NCI-H146 (cell line): ENCODE measurements around the gene IFT80.
A peak's percentile ranks its signal among the peaks of the same experiment; 100 is the strongest.
"Not testable (repeated sequence)": the region's sequence is repeated elsewhere in the genome, so short reads cannot be mapped to it uniquely, and the experiment has no call there.

ENCODE experiments used
- DNase-seq: peaks from one replicate; lab custom pipeline; 2025; lab: John Stamatoyannopoulos, UW

IFT80 gene

DNA sequence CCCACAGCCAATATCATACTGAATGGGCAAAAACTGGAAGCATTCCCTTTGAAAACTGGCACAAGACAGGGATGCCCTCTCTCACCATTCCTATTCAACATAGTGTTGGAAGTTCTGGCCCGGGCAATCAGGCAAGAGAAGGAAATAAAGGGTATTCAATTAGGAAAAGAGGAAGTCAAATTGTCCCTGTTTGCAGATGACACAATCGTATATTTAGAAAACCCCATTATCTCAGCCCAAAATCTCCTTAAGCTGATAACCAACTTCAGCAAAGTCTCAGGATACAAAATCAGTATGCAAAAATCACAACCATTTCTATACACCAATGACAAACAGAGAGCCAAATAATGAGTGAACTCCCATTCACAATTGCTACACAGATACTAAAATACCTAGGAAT is 36.1 kb downstream of the IFT80 start:
- DNase-seq, result not testable (repeated sequence)

DNA sequence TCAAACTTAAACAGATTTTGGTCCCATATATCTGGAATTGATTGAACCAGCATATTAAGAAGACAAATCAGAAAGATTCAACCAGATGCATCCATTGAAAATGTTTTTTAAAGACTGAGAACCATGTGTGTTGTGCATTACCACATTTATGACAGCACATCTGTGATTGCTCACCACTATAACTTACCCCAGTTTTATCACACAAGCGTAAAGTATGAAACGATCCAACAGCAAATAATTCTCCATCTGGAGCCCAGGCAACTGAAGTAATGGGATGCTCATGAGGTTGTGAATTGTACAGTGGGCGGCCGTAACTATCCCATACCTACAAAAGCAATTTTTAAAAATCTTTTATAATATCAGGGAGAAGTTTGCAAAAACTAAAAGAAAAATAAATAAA is 43.2 kb downstream of the IFT80 start:
- no peak for DNase-seq

GRCh38 chr3:160346511-160346910 is 52.5 kb downstream of the IFT80 start:
- no peak for DNase-seq

DNA sequence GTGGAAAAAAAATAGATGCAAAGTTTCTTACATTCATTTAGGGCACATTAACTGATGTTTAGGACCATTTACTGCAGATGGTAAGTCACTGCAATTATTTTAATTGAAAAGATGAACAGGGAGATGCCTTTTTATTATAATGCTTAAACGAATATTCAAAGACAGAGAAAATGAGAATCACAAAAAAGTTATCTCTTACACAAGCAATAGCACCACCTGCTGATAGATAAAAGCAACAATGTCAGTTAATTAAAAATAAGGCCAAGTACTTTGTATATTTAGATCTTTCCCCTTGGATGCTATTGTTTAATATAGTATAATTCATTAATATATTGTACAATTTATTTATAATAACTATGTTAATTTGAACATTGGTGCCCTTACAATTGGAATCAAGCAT is 55.9 kb downstream of the IFT80 start:
- DNase-seq, result peak; percentile 42

DNA sequence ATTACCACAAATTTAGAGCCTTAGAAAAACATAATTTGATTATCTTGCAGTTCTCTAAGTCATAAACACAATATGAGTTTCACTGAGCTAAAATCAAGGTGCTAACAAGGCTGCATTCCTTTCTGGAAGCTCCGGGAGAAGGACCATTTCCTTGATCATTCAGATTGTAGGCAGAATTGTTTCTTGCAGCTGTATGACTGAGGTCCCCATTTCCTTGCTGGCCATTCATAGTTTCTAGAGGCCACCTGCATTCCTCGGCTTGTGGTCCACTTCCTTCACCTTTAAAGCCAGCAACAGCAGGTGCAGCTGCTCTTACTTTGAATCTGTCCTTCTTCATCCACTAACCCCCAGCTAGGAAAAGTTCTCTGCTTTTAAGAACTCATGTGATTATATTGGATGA is 58.7 kb downstream of the IFT80 start:
- no peak for DNase-seq

- peak; percentile 5 for DNase-seq
Measured at GRCh38 chr3:160331127-160331937, 67.7 kb downstream of the IFT80 start.

DNA sequence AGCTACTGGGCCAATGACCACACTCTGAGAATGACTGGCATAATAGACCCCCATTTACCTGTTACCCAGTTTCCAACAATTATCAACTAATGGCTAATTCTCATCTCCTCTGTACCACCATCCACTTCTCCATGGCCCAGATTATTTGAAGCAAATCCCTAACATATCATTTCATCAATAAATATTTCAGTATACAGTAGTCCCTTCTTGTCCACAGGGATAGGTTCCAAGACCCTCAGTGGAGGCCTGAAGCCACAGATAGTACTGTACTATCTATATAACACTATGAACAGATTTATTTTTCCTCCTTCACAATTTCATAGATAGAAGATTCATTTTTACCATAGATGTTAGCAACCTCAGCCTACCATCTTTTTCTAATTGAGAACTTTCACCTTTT is 68.3 kb downstream of the IFT80 start:
- DNase-seq, result no peak

GRCh38 chr3:160330109-160330508 is 68.9 kb downstream of the IFT80 start:
- DNase-seq, result no peak

DNA sequence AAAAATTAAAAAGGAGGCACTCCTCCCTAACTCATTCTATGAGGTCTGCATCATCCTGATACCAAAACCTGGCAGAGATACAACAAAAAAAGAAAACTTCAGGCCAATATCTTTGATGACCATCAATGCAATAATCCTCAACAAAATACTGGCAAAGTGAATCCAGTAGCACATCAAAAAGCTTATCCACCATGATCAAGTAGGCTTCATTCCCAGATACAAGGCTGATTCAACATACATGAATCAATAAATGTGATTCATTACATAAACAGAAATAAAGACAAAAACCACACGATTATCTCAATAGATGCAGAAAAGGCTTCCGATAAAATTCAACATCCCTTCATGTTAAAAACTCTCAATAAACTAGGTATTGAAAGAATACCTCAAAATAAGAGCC is 72.7 kb downstream of the IFT80 start:
- not testable (repeated sequence) for DNase-seq

DNA sequence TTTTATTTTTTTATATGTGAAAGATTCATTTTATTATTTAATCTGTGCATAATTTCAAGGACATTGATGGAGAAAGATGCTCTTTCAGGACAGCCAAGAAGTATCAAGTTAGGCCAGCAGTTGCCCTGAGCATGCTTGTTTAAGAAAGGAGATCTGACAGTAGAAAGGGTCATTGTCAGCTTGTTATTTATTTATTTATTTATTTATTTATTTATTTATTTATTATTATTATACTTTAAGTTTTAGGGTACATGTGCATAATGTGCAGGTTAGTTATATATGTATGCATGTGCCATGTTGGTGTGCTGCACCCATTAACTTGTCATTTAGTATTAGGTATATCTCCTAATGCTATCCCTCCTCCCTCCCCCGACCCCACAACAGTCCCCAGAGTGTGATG is 77.2 kb downstream of the IFT80 start:
- DNase-seq, result not testable (repeated sequence)

- no peak for DNase-seq
Measured at GRCh38 chr3:160319322-160319721, 79.7 kb downstream of the IFT80 start.

DNA sequence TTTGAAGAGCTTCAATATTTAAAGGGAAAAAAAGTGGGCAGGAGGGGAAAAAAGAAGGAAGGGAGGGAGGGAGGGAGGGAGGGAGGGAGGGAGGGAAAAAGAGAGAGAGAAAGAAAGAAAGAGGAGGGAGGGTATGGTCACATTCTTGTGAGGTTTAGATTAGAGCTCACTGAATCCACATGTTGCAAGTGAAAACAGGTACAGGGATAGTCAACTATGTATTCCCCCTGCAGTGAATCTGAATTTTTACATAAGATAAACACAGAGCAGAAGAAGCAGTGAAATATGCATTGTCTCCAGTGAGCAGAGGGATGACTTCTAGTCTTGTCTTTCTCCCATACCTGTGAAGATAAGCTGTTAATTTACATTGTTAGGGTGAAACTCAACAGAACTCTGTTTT is 84.0 kb downstream of the IFT80 start:
- DNase-seq, result no peak

DNA sequence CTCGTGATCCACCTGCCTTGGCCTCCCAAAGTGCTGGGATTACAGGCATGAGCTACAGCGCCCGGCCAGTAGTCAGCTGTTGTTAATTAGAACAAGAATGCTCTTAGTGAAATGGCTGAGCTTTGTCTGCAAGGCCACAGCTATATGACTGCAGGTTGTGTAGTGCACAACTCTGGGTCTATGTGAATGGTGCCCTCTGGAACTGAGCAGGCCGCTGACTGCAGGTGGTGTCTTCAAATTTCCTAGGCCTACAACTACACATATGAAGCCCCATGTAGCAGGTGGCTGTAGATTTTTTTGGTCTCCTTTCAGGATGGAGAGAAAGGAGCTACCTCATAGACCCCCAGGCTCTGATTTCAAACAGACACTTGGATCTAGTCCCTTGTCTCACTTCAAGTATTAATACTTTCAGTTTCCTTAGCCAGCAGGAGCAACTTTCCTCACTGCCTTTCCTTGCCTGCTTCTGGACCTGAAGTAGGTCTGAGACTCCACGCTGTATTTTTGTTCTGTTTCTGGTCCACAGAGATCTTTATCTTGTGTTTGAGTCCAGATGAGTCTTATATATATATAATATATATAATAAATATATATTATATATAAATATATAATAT is 86.9 kb downstream of the IFT80 start:
- no peak for DNase-seq

- no peak for DNase-seq
Measured at GRCh38 chr3:160302806-160303205, 96.2 kb downstream of the IFT80 start.

DNA sequence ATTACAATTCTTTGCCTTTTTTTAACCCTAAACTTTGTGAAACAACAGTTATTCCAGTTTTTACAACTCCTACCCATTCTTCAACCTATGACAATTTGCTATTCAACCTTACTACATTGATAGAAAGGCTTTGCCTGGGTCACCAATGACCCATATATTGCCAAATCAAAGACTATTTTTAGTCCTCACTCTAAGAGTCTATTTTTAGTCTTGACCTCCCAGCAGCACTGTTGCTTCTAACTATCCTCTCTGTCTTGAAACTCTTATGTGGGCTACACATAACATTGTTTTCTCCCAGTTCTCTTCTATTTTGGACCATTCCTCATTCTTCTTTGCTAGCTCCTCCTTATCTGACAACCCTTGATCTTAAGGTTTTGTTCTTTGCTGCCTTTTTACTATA is 102.4 kb downstream of the IFT80 start:
- no peak for DNase-seq

- DNase-seq, result no peak
Measured at GRCh38 chr3:160291909-160292299, 107.1 kb downstream of the IFT80 start.

GRCh38 chr3:160291290-160291908 is 107.6 kb downstream of the IFT80 start:
- DNase-seq, result no peak

- DNase-seq, result no peak
Measured at GRCh38 chr3:160287666-160288065, 111.4 kb downstream of the IFT80 start.

DNA sequence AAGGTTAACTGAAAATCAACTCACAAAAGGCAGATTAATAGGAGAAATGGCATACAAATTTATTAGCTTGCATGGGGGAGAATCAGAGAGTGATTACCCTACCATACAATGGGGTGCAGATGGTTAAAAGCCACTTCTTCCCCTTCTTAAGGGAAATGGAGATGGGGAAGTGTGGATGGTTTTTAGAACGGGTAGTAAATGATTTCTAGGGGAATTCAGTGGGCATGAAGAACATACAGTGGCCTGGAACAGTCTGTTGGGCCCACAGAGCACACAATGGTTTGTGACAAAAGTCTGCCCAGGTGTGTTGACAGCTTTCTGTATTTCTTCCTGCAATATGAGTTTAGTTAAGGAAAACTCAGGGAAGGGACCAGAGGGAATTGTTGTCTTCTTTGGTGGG is 112.8 kb downstream of the IFT80 start:
- no peak for DNase-seq

DNA sequence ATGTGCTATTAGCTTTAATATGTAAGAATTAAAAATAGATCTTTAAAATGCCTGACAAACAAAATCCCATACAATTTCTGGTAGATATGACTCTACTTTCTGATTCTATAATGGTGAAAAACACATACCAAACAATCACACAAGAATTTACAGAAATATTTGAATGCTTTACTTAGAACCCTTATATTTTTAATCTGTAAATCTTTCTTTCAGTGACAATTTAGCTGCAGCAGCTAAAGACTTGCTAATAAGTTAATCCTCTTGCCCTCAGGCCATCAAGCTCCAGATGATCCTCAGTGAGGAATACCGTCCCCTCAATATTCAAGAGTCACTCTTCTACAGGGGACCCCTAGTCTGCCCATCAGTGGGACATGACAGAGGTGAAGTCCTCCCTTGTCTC is 118.2 kb downstream of the IFT80 start:
- DNase-seq, result no peak

GRCh38 chr3:160279657-160280056 is 119.4 kb downstream of the IFT80 start:
- no peak for DNase-seq

- DNase-seq, result peak; percentile 89
Measured at GRCh38 chr3:160278210-160278609, 120.8 kb downstream of the IFT80 start.

DNA sequence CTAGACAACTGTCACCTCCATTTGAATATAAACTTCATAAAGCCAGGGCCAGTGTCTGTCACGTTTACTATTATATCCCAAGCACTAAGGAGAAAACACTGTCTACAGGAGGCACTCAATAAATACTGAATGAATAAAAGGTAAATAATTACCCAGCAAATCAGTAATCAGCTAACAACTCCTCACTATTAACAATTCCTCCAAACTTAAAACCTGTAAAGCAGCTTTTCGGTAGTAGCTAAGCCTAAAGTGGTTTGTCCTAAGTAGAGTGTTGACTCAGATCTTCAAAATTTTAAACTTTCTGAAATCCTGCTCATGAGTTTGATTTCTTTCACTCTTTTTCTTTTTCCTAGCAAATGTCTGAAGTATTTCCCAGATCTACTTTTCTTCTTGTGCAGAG is 133.9 kb downstream of the IFT80 start:
- DNase-seq, result no peak
